ENCODE measurements around the gene SPP1.
A peak's percentile ranks its signal among the peaks of the same experiment; 100 is the strongest.

SPP1 gene

DNA sequence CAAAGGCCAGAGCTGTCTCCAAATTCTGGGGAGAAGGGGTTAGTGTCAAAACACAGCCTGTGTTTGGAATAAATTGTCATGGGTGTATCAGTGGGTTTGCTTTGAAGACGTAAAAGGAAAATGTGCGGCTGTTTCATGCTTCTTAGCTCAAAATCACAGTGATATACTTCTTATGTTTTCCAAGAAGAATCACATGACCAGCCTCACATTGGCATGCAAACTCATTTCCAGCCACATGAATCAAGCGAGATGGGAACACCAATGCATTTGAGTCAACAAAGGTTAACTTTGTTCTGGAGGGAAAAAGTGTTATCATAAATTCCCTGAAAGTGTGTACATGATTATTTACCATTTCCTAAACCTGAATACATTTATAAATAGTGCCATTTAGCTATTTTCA is 19.0 kb upstream of the SPP1 start:
- no peak for DNase-seq

DNA sequence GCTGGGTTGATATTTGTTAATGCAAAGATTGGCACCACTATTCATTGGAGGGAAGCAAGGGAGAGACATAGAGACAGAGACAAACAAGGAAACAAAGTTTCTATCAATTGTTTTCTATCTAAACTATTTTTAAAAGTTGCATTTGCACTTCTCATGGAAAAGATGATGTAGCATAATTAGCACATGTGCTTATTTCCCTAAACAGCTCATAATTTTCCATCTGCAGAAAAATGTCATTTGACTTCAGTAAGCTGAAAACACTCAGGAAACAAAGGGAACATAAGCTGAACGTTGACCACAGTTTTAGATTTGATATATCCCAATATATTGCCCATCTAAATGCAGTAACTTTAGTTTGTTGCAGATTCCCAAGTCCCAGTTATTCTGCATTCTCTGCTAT is 18.5 kb upstream of the SPP1 start:
- no peak for DNase-seq

DNA sequence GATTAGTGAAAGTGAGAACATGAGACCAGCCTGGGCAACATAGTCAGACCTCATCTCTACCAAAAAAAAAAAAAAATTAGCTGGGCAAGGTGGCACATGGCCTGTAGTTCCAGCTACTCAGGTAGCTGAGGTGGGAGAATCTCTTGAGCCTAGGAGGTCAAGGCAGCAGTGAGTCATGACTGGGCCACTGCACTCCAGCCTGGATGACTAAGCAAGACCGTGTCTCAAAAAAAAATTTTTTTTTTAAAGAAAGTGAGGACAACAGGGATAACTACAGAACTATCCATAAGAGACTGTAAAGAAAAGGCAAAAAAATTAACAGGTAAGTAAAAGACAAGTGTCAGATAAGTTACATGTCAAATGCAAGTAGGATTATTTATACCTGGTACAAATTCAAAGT is 13.5 kb upstream of the SPP1 start:
- no peak for DNase-seq

DNA sequence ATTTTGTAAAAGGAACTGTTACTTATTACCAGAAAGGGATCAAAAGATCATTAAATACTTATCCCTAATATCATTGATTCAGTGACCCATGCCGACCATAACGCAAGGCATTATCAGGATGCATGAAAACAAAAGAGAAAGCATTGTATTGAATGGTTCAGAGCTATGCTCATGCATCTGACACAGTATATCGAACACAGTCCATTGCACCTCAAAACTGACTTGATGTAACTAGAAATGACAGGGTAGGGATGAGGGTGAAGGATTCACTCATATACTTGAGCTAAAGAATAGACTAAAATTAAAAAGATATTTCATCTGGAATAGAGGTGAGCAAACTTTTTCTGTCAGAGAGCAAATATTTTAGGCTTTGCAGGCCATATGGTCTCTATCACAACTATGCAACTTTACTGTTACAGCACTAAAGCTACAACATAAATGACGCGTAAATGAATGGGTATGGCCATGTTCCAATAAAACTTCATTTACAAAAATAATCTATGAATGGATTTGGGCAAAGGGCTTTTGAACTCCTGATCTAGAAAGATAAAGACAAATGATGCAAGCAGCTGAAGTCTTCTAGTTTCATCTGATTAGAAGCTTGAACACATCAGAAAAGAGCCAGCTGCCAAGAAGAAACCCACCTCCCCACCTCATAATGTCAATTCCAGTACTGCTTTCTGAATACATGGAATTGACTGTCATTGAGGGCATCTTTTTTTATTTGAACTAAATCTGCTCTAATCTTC is 12.9 kb upstream of the SPP1 start:
- DNase-seq, result no peak

DNA sequence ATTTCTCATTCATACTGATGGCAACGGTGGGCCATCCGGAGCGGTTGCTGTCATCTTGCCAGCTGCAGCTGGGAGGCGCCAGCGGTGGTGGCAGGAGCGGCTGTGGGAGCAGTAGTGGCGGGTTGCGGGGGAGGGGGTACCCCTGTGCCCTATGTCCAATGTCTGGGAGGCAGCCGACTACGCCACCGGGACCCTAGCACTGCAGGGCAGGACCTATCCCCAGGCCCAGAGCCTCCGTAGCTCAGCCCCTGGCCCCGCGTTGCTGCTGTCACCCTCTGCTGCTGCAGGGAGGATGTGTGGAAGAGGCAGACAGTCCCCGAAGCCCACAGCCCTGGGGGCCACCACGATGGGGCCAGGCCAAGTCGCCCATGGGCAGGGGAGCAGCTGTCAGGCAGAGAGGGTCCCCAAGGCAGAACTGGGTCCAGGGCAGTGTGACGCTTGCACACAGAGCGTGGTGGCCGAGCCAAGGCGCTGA is 10.0 kb upstream of the SPP1 start:
- DNase-seq, result no peak

DNA sequence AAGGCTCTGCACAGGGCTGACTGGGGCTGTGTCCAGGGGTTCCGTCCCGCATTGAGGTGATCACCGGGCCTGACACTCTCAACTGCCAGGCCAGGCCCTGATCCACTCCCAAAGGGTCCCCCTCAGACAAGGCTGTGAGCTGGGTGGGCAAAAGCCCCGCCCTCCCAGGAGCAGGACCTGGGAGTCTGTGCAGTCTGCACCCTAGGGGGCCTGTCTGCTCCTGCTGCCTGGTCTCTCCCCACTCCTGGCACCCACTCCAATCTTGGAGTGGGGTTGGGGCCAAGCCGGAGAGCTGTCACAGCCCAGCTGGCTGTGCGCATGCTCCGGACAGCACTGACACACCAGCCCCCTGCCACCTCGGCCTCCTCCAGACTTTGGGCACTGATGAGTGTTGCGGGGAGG is 9.4 kb upstream of the SPP1 start:
- no peak for DNase-seq

DNA sequence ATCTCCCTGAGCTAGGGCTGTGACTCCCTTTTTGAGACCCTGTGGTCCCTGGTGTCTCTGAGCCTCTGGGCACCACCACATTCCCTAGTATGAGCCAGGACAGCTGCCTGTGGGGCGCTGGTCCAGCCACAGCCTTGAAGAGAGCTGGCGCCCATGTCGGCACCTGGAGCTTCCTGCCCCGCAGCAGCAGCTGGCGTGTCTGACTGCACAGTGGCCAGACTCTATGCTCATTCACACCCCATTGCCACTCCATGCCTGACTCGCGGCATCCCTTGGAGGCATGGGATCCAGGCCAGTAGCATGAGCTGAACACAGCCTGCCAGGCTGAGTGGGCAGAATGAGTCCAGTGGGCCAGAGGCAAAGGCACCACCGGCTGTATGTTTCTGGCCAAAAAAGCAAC is 8.3 kb upstream of the SPP1 start:
- DNase-seq, result no peak

DNA sequence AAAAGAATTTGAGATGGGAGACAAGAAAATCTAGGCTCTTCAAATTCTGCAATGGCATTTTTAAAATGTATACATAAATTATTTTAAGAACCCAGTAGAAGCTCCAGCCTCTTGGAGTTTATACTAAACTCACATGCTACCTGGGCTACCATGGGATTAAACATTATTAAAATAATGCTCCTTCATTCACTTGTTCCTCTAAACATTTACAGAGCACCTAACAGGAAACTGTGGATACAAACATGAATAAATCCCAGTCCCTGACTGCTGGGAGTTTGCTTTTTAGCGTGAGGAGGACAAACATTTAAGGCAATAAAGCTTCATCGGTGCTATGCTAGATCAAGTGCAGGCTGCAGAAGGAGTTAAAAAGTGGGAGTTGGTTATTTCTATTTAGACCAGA is 5.4 kb upstream of the SPP1 start:
- DNase-seq, result no peak

DNA sequence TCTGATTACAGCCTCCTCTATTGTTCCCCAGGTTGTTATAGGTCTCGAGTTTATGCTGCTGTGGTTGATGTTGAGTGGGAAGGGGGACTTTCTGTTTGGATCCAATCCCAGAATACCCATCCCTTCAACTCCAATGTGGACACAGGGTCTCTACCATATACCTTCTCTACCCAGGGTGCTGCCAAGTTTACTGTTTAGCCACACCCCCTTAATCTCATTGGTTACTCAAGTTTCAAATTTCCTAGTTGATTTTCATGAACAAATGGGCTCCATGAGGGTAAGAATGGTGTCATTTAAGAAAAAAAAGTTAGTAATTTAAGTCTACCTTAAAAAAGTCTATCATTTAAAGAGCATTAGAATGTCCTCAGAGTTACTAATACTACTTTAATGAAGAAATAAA is 3.6 kb upstream of the SPP1 start:
- DNase-seq, result no peak

DNA sequence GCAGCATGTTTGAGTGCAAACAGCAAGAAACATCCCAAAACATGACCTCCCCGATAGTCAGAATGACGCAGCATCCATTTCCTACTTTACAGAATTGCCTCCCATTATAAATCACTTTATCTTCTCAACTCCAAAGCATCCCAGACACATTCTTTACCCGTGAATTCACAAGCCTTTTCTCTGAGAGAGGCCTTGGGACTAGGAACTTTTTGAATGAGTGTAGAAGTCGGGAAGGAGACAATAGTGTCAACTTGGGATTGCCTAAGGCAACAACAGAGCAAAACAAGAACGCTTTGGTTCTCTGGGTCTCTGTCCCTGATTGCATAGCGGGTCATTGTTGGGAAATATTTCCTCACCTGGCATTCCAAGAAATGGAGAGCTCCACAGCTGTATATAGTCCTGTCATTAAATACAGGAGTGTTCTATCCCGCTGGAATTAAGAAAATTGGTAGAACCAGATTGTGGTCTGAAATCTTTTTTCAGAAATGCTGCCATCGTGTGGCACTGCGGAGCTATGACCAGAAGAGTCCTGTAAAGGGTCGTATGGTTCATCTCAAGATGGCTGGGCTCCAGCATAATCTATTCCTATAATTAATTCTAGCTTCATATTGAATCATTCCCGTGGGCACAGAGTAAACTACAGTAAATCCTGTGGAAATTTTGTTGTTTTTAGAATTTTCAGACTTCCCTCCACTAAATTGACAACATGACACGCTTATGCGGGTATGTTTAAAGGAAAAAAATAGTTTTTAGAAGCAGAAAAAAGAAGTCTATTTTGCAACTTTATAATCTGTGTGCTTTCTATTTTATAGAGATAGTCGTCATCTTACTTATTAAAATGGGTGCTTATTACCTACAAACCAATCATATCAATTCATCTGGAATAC is 2.0 kb upstream of the SPP1 start:
- DNase-seq, result peak; percentile 65 to 78

DNA sequence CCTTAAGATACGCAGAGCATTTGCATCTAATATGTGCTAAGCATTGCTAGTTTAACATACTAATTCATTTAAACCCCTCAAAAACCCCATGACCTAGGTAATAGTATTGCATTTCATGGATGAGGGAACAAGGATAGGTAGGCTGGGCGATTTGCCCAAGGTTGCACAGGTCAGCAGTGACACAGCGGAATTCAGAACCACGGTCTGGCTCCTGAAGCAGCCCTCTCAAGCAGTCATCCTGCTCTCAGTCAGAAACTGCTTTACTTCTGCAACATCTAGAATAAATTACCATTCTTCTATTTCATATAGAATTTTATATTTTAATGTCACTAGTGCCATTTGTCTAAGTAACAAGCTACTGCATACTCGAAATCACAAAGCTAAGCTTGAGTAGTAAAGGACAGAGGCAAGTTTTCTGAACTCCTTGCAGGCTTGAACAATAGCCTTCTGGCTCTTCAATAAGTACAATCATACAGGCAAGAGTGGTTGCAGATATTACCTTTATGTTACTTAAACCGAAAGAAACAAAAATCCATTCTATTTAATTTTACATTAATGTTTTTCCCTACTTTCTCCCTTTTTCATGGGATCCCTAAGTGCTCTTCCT is 555 bp upstream of the SPP1 start:
- DNase-seq, result peak in 1 of 2 experiments; percentile 9

DNA sequence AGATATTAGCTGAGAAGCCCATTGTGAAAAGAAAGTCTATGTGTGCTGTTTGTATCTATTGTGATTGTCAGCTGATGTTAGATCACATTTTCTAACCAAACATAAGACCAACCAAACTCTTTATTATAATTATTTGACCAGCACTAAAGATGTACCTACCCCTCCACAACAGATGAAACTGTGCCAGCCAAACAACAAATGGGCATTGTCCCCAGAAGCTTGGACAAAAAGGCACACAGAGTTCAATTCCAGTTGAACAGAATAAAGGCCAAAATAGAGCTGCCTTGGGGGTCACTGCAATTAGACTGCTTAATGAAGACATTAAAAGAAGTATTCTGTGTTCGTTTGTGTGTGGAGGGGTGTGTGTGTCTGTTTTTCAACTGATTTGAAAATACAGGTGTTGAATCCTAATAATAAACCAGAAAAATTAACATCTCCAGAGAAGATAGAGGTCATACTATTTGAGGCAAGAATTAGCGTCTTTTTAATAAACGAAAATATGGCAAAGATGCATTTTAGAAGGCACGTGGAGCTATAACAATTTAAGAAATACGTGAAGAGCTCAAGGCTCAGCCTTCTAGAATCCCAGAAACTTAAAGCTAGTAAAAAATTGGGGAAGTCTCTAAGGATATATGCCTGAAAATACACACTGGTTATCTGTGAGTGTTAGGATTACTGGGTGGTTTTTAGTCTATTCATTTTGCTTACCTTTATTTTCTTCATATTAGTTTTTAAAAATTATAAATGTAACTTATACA is 2.2 kb downstream of the SPP1 start:
- DNase-seq, result no peak

DNA sequence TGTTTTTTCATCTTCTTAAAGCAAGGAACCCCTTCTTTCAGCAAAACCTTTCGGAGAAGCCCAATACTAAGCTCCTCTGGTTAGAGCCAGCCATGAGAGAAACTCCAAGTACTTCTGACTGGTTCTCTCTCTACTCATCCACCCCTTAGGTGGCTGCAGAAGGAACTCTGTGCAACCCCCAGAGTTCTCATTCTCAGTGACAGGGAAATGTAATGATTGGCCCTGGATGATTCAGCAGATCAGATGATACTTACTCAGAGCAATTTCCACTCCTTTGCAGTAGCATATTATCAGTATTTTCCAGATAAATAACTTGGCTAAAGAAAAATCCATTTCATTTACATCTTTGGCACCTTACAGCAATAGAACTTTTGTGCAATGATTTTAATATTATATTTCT is 3.2 kb downstream of the SPP1 start:
- DNase-seq, result no peak

DNA sequence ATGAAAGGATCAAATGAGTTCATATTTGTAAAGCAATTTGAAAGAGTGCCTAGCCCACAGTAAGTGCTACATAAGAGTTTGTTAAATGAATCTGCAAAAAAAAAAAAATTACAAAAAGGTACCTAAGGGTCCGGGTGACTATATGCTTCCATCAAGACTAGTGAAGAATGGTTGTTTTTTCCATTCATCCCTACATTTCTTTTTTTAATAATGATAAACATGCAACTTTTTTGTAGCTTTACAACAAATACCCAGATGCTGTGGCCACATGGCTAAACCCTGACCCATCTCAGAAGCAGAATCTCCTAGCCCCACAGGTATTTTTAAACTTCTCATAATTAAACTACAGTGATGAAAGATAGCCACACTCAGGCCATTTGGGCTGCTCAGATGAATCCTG is 4.3 kb downstream of the SPP1 start:
- no peak for DNase-seq

DNA sequence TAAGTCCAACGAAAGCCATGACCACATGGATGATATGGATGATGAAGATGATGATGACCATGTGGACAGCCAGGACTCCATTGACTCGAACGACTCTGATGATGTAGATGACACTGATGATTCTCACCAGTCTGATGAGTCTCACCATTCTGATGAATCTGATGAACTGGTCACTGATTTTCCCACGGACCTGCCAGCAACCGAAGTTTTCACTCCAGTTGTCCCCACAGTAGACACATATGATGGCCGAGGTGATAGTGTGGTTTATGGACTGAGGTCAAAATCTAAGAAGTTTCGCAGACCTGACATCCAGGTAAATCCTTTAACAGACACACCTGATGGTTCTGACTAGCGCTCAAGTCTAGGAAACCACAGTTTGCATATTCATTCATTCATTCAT is 6.0 kb downstream of the SPP1 start:
- DNase-seq, result no peak

DNA sequence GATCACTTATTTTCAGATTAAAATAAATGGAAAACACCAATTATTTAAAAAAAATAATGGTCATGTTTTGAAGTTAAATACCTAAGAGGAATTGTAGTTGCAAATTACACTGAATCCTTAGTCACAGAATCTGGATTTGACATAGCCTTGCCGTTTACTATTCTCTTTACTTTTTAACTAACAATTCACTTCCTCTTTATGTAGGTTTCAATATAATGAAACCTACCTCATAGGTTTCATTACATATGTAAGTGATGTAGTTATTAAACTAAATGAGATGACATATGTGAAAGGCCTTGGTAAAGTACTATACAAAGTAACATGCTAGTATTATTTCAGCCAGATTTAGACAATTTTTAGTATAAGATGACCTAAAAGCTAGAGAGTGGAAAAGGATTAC is 6.5 kb downstream of the SPP1 start:
- no peak for DNase-seq

DNA sequence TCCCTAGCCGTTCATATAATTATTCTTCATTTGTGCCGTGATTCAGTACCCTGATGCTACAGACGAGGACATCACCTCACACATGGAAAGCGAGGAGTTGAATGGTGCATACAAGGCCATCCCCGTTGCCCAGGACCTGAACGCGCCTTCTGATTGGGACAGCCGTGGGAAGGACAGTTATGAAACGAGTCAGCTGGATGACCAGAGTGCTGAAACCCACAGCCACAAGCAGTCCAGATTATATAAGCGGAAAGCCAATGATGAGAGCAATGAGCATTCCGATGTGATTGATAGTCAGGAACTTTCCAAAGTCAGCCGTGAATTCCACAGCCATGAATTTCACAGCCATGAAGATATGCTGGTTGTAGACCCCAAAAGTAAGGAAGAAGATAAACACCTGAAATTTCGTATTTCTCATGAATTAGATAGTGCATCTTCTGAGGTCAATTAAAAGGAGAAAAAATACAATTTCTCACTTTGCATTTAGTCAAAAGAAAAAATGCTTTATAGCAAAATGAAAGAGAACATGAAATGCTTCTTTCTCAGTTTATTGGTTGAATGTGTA is 7.0 kb downstream of the SPP1 start:
- no peak for DNase-seq

DNA sequence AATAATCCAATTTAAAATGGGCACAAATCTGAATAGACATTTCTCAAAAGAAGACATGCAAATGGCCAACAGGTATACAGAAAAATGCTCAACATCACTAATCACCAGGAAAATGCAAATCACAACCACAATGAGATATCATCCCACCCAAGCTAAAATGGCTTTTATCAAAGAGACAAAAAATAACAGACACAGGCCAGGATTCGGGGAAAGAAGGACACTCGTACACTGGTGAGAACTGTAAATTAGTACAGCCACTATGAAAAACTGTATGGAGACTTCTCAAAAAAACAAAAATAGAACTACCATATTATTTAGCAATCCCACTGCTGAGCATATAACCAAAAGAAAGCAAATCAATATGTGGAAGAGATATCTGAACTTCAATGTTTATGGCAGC is 8.5 kb downstream of the SPP1 start:
- no peak for DNase-seq

DNA sequence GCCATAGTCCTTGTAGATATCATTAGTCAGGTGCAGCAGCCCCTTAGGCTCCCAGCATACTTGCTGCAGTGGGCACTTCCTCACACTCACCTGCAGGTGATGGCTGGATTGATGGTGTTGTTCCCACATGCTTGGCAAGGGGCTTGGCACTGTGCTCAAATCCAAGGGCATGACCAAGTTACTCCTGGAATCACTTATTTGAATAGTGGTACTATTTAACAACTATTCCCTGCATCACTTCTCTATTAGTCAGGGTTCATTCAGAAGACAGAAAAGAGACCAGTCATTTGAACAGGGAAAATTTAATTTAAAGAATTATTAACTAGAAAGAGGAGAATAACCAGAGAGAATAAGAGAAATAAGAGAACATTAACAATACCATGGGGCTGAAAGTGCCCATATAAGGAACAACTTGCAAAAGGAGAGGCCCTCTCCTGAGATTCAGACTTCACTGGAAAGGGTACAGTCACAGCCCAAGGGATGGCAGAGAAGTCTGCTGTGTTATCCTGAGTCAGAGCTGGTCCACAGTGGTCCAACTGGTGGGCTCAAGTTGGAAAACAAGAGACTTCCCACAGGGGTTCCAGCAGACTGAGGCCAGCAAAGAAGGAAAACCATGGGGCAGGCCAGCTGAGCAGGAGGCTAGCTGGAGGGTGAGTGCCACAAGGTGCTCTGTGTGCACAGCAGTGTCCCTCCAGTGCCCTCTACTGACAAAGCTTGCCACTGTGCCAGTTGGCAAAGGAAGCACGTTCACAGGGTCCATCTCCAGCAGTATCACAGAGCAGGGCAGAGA is 9.8 kb downstream of the SPP1 start:
- peak; percentile 52 to 63 for DNase-seq

DNA sequence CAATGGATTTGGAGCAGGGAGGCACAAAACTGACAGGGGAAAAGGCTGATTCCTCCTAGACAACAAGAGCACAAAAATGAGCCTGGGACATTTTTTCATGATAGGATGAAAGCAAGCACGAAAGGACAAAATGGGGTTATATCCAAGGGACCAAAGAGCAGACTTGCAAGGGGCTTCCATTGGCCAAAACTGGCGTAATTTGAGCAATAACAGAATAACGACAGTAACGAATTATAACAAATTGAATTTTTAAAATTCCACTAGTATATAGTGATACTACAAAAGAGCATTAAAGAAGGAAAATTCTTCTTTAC is 10.3 kb downstream of the SPP1 start:
- DNase-seq, result no peak

DNA sequence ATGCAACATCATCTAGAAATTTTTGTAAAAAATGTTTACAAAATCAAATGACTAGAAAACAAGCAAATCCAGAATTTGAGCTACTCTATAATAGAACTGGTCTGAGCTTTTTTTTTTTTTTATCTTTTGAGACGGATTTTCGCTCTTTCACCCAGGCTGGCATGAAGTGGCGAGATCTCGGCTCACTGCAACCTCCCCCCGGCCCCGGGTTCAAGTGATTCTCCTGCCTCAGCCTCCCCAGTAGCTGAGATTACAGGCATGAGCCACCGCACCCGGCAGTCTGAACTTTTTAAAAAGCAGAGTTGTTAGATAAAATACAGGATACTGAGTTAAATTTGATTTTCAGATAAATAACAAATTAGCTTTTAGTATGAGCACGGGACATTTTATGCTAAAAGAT is 11.0 kb downstream of the SPP1 start:
- DNase-seq, result no peak

DNA sequence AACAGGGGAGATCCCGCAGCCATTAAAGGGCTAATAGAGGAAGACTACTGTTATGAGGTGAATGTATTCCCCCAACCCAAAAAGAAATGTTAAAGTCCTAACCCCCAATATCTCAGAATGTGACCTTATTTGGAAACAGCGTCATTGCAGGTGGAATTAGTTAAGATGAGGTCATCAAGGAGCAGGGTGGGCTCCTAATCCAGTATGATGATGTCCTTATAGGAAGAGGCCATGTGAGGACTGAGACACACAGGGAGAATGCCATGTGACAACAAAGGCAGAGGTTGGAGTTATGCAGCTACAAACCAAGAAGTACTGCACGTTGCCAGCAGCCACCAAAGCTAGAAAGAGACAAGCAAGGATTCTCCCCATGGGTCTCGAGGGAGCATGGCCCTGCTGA is 14.3 kb downstream of the SPP1 start:
- no peak for DNase-seq

Measured in Kasumi-1 (cell line).